Stimulated activated naive CD4-positive, alpha-beta T cell treated with Interleukin-2 at 50 U/mL for 16 hours (primary cell): ENCODE results near the gene ZNF609.
"Not testable (repeated sequence)": the region's sequence is repeated elsewhere in the genome, so short reads cannot be mapped to it uniquely, and the experiment has no call there.

ENCODE experiments used
- DNase-seq: peaks from one replicate; lab custom pipeline; 2025; lab: John Stamatoyannopoulos, UW

The ZNF609 gene

DNA sequence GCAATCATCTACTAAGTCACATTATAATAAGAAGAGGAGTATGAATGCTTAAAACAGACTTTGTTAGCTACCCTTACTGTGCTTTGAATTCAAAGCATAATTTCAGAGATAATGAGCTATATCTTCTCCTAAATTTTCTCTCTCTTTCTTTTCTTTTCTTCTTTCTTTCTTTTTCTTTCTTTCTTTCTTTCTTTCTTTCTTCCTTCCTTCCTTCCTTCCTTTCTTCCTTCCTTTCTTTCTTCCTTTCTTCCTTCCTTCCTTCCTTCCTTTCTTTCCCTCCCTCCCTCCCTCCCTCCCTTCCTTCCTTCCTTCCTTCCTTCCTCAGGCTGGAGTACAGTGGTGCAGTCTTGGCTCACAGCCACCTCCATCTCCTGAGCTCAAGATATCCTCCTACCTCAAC lies 184.4 kb downstream of the ZNF609 start:
- not testable (repeated sequence) for DNase-seq

DNA sequence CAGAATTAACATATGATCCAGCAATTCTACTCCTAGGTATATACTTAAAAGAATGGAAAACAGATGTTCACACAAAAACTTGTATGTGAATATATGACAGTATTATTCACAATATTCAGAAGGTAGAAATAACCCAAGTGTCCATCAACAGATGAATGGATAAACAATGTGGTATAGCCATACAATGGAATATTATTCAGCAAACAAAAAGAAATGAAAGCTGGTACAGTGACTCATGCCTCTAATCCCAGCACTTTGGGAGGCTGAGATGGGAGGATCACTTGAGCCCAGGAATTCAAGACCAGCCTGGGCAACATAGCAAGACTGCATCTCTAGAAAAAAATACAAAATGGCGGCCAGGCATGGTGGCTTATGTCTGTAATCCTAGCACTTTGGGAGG lies 185.6 kb downstream of the ZNF609 start:
- DNase-seq = no peak

DNA sequence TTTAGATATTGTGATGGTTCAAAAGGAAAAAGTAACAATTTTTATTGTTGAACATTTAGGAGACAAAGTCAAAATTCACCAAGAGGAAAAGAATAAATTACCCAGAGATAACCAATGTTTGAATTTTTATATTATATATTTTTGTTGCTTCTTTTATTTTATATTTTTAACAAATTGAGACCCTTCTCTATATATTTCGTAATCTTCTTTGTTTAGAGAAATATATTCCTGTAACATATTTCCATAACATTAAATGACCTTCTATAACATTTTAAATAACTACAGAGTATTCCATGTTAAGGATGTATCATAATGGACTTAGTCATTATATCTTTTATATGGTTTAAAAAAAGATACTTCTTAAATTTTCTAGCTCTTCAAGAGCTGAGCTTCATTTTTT lies 187.0 kb downstream of the ZNF609 start:
- no peak for DNase-seq

DNA sequence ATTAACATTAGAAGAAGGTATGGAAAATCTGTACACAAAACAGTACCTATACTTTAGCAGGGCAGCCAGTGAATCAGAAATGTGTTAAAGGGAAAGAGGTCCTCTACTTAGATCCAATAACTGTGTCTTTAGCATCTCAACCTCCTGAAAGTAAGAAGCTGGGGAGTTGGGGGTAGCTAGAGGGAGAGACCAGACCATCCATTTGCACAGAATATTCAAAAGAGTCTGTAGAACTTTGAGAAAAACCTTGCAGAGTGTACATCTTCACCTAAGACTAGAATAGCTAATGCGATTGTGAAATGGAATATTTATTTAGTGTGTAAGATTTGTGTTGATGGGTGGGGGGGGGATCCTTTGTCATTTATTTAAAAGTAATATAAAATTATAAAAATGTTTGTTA lies 190.2 kb downstream of the ZNF609 start:
- DNase-seq = no peak

DNA sequence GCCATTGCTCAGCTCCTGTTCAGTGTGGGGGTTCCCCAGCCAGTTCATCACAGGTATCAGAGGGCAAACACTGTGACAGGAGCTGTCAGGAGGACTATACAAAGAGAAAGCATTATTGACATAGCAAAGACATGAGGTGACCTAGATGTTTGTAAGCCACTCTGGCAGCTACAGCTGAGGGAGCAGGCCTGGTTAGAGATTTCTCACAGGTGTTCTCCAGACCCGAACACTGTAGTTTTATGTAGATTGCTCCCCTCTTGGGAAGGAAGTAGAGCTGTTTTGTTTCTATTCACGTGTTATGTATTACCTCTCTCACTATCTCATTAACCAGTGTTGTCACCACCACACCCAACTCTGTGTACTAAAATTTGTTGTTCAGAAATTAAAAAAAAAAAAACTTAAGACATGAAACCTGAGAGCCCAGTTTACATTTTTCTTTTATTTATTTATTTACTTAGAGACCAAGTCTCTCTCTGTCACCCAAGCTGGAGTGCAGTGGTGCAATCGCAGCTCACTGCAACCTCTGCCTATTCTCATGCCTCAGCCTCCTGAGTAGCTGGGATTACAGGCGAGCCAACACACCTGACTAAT lies 191.3 kb downstream of the ZNF609 start:
- DNase-seq = peak; percentile 22

DNA sequence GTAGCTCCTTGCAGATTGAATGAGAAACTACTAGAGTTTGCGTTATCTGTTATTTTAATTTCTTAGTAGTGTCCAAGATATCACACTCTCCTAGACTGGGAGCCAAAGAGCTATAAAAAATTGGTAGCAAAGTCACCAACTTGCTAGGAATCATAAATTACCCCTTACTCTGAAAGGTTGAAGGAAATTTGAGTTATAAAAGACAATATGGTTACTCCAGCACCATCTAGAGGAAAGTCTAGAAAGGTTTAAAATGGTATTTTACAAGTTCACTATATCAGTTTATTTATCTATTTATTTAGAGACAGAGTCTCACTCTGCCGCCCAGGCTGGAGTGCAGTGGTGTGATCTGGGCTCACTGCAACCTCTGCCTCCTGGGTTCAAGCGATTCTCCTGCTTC lies 193.4 kb downstream of the ZNF609 start:
- no peak for DNase-seq

DNA sequence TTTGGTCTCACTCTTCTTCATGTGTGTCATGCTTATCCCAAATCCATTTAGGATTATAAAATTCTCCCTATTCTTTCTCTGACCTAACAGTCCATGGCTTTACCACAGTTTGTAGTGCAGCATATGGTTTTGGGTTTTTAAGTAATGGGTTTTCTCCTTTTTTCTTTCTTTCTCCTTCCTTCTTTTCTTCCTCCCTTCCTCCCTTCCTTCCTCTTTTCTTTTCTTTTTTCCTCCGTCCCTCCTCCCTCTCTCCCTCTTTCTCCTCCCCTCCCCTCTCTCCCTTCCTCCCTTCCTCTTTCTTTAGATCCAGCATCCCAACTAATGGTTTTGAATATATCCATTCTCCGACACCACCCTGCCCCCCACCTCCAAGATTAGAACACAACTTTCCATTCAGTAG lies 196.1 kb downstream of the ZNF609 start:
- no peak for DNase-seq

DNA sequence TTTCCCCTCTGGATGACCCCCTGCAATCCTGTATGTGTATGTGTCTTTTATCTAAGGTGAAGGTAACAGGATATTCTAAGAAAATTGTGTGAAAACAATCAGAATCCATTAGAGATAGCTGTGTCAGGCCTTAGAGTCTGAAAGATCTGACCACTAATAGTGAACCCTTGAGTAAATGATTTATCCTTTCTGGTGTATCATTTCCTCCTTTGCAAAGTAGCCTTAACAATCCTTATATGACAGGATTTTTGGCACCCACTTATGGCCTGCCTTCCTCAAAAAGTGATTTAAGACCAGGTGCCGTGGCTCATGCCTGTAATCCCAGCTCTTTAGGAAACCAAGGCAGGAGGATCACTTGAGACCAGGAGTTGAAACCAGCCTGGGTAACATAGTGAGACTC lies 204.8 kb downstream of the ZNF609 start:
- DNase-seq = no peak

DNA sequence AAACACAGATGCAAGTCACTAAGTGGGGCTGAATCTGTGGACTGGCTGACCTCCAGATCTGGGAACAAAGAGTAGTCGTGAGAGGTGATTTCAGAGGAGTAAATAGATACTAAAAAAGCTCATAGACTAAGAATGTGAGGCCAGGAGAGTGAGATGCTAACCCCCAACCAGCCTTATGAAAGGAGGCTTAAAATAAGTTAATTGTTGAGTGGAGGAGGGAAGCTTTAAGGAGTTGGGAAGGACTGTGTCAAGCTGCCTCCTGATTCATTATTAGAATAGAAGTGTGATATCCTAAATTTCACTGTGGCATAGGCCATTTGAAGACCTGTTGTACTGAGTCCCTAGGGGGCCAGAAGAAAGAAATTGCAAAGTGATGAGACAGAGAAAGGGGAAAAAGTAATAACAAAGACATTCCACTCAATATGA lies 207.4 kb downstream of the ZNF609 start:
- no peak for DNase-seq

DNA sequence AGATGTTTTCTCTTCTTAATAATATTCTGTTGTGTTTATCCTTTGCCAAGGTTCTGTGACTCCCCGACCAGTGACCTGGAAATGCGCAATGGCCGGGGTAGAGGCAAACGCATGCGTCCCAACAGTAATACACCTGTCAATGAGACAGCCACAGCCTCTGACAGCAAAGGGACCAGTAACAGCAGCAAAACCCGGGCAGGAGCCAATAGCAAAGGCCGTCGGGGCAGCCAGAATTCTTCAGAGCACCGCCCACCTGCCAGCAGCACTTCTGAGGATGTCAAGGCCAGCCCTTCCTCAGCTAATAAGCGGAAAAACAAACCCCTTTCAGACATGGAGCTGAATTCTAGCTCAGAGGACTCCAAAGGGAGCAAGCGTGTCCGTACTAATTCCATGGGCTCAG lies 213.5 kb downstream of the ZNF609 start:
- no peak for DNase-seq

DNA sequence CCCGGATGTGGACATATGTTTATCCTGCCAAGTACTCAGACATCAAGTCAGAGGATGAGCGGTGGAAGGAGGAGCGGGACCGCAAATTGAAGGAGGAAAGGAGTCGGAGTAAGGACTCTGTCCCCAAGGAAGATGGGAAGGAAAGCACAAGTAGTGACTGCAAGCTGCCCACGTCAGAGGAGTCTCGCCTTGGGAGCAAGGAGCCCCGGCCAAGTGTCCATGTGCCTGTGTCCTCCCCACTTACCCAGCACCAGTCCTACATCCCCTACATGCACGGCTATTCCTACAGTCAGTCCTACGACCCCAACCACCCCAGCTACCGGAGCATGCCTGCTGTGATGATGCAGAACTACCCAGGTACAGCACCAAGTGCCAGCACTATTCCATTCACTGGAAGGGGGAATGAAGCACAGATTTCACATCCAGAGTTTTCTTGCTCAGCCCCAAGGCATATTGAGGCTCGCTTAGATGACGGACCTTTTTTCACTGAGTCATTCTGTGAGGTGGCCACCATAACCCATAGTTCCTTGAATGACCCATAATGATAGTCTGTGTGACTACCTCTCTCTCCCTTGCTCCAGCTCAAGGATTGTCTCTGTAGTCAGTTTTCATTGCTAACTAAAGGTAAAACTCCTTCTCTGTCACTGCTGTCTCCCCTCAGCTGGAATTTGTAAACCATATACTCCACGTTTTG lies 217.9 kb downstream of the ZNF609 start:
- DNase-seq = no peak

DNA sequence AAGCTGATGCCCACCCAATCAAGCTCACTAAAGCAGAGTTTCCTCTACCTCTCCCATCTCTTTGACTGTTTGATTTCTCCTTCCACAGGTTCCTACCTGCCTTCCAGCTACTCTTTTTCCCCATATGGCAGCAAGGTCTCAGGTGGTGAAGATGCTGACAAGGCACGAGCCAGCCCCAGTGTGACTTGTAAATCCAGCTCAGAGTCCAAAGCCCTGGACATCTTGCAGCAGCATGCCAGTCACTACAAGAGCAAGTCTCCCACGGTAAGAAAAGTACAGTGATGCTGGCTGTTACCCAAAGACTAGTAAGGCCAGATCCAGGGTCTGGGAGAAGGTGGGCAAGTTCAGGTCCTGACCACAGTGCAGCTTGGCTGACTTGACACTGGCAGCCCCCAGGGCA lies 219.7 kb downstream of the ZNF609 start:
- DNase-seq = no peak

DNA sequence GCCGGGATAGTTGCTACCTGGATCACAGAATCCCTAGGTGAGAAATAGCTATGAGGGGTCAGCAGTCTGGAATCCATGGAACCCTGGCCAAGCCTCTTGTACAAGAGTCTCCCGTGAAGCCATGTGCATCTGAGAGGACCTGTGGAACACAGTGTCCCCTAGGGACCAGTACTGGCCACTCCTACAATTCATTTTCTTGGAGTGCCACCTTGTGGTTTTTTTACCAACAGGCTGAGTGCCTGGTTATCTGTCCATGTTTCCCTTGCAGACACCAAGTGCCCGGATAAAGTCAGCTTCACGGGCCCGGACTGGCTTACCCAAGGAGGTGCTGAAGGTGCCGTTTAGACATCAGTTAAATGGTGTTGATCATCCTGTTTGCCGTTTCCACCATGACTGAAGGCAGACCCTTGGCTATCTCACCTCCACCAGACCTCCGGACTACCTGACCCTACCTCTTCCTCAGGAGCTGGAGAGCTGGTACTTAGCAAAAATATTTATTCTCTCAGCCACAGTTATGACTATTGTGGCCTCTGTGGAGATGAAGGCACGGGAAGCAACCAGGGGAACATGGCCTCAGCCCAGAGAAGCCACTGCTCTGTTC lies 221.1 kb downstream of the ZNF609 start:
- no peak for DNase-seq

DNA sequence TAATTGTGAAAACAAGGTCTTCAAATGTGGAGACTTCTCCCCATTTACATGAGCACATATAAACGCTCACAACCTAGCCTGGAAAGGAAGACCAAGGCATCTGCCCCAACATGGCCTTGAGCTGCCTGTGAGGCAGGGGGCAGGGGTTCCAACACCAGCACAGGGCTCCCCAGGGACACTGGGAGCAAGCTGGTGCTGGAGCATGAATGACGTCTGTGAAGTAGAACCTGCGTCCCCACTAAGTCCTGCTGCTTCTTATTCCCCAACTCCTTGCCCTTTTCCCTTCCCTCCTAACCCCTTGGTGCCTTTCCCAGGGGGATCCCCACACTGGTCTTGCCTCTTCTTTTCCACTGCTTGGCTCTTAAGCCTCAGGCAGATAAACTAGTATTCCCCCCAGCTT lies 221.9 kb downstream of the ZNF609 start:
- no peak for DNase-seq

DNA sequence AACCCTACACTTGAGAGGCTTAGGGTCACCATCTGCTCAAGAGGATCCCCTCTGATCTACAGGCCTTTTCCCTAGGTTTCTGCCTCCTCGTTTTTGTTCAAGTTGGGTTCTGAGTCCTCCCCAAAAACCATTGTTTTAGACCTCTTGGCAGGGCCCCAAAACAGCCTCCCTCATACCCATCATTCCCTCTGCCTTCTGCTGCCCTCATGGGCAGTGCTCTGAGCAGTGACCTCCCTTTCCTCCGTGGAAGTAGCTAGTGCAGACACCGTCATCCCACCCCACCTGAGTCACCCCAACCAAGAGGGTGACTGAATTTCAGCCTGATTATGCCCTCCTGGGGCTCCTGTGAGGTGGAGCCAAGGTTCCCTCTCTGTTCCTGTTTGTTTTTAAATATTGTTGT lies 223.0 kb downstream of the ZNF609 start:
- DNase-seq = no peak

DNA sequence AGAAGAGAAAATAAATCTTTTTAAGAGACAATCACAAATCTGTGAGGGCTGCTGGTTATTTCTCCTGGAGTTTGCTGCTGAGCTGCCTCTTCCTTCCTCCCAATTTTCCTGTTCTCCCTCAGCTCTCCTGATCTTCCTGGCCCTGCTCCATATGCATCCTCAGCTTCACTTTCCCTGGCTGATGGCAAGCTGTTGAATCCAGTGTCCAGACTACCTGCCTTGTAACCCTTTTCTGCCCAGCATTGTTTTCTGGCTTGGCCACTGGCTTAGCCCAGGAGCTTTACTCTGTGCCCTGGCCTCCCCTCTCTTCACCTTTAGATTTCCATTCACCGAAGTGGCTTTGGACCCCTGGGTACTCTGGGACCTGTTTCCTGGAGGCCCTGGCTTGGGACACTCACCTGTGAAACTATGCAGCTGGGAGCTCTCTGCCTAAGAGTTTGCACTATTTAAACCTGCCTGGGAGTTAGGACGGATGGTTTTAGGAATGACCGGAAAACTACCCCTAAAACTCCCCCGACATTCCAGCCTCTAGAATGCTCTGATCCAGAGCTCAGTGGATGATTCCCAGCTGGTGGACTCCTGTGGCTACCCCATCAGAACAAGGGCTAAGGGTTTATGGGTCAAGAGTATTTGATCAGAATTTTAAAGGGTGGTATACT lies 225.0 kb downstream of the ZNF609 start:
- no peak for DNase-seq

DNA sequence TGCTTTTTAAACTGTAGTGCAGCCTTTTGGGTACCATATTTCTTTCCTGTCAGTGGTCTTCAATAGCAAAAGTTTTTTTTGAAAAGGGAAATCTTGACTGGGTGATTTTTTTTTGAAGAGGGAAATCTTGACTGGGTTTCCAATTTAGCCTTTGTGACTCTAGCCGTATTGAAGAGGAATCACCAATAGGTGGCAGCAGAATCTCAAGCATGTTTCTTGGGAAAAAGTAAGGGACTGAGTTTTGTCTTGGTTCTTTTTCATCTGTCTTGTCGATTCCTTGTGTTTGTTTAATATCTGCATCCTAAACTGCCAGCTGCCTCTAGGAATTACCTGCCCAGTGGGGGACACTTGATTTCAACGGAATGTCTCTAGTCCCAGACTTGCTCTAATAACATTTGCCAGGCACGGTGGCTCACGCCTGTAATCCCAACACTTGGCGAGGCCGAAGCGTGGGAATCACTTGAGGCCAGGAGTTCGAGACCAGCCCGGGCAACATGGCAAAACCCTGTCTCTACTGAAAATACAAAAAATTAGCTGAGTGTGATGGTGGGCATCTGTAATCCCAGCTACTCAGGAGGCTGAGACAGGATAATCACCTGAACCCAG lies 225.9 kb downstream of the ZNF609 start:
- no peak for DNase-seq

DNA sequence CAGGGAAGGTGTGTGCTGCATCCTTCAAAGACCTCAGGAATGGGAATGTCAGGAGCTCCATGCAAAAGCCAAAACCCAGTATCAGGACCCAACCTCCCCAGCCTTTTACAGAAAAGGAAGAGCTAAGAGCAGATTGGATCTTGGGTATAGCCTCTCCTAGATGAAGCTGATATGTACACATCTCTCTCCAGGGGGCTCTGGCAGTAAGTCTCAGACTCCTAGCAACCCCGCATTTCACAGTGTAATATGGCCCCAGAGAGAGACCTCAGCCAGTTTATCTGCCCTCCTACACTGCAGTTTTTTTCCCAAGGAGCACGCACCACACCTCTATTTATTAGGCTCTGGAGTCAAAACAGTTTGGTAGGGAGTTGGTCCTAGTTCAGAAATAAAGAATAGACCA lies 226.8 kb downstream of the ZNF609 start:
- no peak for DNase-seq

DNA sequence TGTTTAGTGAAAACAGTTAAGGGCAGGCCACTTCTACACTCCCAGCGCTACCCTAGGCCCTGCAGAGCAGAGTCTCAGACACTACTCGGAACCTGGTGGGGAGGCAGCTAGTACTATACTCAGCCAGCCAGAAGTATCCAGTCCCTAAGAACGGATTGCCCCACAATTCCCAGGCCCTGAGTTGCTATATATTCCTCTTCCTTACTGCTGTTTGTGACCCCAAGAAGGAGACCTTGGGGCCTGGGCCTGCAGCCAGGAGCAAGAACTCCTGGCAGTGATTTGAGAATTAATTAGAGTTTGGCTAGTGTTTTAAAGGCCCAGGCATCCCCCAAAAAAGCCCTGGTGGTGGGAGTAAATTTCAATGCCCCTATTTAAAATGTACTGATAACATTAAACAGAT lies 227.3 kb downstream of the ZNF609 start:
- no peak for DNase-seq

DNA sequence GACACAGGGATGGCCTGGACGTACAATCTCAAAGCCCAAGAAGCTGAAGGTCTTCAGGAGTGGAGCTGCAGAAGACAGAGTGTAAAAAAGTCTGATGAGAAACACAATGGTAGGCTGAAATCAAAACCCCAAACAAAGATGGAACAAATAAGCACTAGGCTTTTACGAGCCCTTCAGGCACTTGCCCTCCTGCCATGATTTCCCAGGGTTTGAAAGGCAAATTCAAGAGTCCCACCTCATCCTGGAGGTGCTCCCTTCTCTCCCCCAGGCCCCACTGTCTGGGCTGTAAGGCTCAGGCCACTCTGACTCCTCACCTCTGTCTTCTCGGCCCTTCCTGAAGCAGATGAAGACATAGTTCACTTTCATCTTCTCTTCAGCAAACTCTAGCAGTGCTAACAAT lies 228.4 kb downstream of the ZNF609 start:
- no peak for DNase-seq

DNA sequence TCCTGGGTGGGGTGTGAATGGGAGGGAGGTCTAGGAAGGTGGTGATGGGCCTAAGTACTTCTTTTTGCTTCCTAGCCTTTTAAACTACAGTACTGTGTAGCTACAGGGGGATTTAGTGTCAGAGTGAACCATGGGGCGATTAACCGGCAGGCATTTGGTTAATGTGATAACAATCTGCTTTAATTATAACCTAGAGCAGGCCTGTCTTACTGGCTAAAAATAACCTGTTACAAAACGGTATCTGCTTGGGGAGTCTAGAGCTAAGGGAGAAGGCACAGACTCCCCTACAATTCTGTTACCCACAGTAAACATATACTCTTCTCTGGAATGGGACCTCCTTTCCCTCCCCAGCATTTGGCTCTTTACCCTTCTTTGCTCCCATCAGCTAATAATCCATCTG lies 229.6 kb downstream of the ZNF609 start:
- DNase-seq = no peak

DNA sequence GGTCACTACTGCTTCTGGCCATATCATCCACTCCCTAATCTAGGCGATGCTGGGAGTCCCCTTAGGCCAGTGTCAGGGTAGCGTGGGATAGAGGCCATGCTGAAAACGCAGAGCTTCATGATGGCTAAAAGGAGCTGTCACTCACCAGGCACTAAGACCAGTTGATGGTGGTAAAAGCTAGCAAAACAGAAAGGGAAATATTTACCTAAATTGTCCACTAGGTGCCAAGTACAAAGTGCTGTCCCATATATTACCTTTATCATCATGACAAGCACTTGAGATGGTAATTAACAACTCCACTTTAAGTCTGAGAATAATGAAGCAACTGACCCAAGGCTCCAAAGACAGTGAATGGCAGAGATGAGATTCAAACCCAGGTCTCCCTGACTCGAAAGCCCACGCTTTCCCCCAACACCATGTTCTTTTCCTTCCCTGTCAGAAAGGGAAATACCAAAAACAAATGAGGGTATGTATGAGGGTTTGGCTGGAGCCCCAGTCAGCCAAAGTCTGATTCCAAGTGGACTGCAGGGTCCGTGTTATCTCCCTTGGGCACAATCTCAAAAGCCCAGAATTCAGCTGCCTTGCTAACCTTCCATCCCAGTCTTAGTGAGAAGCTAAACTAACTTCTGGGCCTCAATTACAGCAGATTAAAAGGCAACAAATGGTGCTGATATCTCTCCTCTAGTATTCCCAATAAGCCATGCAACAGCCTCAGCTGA lies 230.4 kb downstream of the ZNF609 start:
- no peak for DNase-seq
